Activated naive CD8-positive, alpha-beta T cell treated with anti-CD3 and anti-CD28 coated beads, Interleukin-2, amount 50 U/mL, for 16 hours (primary cell): ENCODE data around the gene PRSS3.
"Not testable (repeated sequence)": the region's sequence is repeated elsewhere in the genome, so short reads cannot be mapped to it uniquely, and the experiment has no call there.

Experiments
- DNase-seq: peaks from one replicate; pipeline ENCODE4 v3.0.0-alpha.2; 2020; ENCODE audit warnings: low read depth, low spot score

The PRSS3 gene

GRCh38 chr9:33795281-33795680 is at the start of gene PRSS3:
PRSS3 (plus strand) TSS chr9:33795561; CDS start chr9:33795574, 13 bp downstream.
- no peak for DNase-seq

- DNase-seq: no peak
Measured at GRCh38 chr9:33748633-33749304, 46.6 kb upstream of the PRSS3 start.

GRCh38 chr9:33749305-33749654 is 46.1 kb upstream of the PRSS3 start:
- DNase-seq: not testable (repeated sequence)

- no peak for DNase-seq
Measured at GRCh38 chr9:33750307-33750838, 45.0 kb upstream of the PRSS3 start.

- no peak for DNase-seq
Measured at GRCh38 chr9:33750839-33751339, 44.5 kb upstream of the PRSS3 start.

- no peak for DNase-seq
Measured at GRCh38 chr9:33751536-33752129, 43.7 kb upstream of the PRSS3 start.

GRCh38 chr9:33752130-33752637 is 43.2 kb upstream of the PRSS3 start:
- no peak for DNase-seq

- DNase-seq: not testable (repeated sequence)
Measured at GRCh38 chr9:33752789-33753188, 42.6 kb upstream of the PRSS3 start.

GRCh38 chr9:33759648-33760047 is 35.7 kb upstream of the PRSS3 start:
- not testable (repeated sequence) for DNase-seq

GRCh38 chr9:33762343-33762742 is 33.0 kb upstream of the PRSS3 start:
- no peak for DNase-seq

- not testable (repeated sequence) for DNase-seq
Measured at GRCh38 chr9:33763709-33764108, 31.7 kb upstream of the PRSS3 start.

- no peak for DNase-seq
Measured at GRCh38 chr9:33765411-33765810, 29.9 kb upstream of the PRSS3 start.

GRCh38 chr9:33770156-33770880 is 25.0 kb upstream of the PRSS3 start:
- DNase-seq: not testable (repeated sequence)

- not testable (repeated sequence) for DNase-seq
Measured at GRCh38 chr9:33773135-33773534, 22.2 kb upstream of the PRSS3 start.

- DNase-seq: not testable (repeated sequence)
Measured at GRCh38 chr9:33774074-33774659, 21.2 kb upstream of the PRSS3 start.

- no peak for DNase-seq
Measured at GRCh38 chr9:33776578-33776977, 18.8 kb upstream of the PRSS3 start.

- peak; percentile 8 for DNase-seq
Measured at GRCh38 chr9:33778700-33779351, 16.5 kb upstream of the PRSS3 start.

- no peak for DNase-seq
Measured at GRCh38 chr9:33780276-33780675, 15.1 kb upstream of the PRSS3 start.

GRCh38 chr9:33781736-33782135 is 13.6 kb upstream of the PRSS3 start:
- no peak for DNase-seq

- DNase-seq: no peak
Measured at GRCh38 chr9:33782395-33783152, 12.8 kb upstream of the PRSS3 start.
